ENCODE data around the gene TBPL1.
"Not testable (repeated sequence)": the region's sequence is repeated elsewhere in the genome, so short reads cannot be mapped to it uniquely, and the experiment has no call there.

The TBPL1 gene

DNA sequence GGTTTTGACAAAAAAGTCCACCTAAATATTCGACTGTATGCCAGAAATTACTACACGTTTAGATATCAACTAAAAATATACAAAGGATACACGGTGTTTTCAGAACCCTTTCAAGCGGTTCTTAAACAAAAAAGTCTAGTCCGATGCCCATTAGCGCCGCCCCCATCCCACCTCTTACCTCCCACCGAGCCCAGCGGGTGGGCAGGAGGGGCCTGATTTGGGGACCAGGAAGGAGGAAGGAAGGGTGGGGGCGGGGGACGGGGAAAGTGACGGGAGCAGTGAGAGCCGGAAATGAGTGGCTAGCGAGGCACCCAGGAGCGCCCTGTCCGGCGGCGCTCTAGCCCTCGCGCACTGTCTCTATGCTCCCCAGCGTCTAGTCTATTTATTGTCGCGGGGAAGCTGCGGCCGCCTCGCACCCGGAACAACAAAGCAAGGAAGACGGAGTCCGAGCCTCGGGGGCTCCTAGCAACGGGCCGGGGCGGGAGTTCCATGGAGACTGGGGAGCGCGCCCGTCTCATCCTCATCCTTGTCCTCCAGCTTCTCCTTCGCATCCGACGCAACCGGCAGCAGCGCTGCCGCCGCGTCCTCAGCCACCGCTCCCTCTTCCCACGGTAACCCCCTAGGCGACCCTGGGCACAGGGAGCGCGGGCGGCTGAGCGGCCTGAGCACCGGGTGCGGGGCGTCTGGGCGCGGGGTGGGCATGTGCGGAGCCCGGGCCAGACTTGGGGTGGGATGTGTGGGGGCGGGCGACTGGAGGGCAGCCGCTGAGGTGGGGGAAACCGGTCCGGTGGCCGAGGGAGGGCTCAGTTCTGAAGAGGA is at the start of gene TBPL1:
TBPL1 (plus strand) TSS at position 410 of the 819 bp plus-strand sequence. CDS start 26,902 bp downstream, outside the sequence.
- peak; percentile 90 to 94 for DNase-seq (ENCODE audit: low read depth in 2 of 2)

DNA sequence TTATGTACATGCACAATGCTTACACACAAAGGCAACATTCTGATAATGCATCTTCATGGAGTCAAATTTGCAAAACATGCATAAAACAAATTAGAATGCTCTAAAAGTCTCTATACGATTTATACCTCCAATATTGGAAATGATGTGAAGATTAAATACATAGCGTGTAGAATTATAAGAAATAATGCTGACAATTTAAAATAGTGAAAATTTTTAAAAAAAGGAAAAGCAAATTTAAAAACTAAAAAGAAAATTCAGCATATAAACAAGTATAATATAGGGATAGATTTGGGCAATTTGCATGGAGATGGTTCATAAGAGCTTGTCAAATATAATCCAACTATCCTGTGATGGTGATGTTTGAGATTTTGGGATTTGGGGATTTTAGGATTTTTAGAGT is 49.2 kb upstream of the TBPL1 start:
- DNase-seq (ENCODE audit: low read depth in 2 of 2): no peak

DNA sequence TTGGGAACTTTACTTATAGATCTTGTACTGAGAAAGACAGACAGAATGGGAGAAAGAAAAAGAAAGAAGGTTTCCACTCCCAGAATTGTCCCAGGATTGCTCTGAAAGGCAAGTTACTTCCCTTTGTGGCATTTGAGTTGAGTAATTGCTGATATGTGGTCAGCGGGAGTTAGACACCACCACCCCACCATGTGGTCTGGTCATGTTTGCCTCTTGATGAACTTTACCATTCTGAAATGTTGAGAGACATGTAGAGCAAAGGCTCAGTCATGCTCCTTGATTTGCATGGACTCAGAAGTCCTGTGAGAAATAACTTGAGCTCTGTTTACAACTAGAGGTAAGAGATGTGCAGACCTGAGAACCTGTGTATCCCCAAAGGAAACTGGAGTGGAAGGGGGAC is 47.0 kb upstream of the TBPL1 start:
- no peak for DNase-seq (ENCODE audit: low read depth in 2 of 2)

DNA sequence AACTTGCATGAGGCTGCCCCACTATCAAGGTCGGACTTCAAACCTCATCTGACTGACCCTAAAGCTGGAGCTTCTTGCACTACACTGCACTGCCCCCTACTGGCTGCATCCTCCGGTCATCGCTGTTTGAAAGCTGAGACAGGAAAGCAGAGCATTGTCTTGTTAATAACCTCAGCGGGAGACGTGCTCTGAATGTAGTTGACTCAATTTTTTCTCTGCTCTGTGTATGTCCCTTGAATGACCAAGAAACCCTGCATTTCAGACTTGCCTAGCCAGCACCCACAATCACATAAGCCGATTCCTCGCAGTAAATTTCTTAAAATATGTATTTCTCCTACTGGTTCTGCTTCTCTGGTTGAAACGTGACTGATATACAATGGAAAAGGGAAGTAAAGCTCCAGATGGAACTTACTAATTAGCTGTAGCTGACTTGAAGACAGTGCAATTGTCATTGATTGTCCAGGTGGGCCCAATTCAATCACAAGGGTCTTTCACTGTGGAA is 36.3 kb upstream of the TBPL1 start:
- DNase-seq (ENCODE audit: low read depth in 2 of 2): peak; percentile 35 to 47

DNA sequence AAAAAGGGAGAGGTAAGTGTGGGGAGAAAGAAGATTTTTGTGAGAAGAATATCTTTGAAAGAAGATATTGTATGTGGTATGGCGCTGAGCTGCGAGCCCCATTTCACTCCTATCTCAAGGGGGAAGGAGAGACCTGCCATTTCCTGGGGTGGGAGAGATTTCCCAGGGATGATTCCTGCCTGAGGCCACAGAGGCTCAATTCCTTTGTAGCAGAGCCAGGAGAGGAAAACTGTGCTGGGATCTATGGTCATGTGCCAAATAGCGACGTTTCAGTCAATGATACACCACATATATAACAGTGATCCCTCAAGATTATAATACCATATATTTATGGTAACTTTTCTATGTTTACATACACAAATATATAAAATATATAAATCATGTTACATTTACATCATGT is 35.2 kb upstream of the TBPL1 start:
- no peak for DNase-seq (ENCODE audit: low read depth in 2 of 2)

DNA sequence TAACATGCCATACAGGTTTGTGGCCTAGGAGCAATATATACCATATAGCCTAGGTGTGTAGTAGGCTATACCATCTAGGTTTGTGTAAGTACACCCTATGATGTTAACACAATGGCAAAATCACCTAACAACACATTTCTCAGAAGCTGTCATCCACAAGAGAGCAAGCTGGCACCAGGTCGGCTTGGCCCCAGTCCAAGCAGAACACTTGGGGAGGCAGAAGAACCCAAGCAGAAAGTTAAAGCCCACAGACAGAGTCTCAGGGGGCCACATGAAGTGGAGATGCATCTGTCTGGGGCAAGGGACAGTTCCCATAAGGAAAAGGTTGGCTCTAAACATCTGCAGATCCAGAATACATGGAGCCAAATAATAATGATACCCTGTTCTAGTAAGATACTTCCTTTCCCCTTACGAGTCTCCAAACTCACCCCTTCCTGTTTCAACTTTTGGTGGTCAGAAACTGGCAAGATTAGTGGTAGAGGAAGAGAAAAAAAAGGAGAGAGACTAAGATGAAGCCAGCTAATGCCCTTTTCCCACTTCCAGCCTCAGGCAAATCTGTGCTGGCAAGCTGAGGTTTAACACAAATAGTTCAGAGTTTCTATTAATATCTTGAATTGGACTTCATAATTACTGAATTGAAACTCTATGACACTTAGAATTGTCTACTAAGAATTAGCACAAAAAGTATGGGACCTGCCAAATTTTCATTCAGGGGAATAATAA is 34.7 kb upstream of the TBPL1 start:
- DNase-seq (ENCODE audit: low read depth in 2 of 2): no peak

DNA sequence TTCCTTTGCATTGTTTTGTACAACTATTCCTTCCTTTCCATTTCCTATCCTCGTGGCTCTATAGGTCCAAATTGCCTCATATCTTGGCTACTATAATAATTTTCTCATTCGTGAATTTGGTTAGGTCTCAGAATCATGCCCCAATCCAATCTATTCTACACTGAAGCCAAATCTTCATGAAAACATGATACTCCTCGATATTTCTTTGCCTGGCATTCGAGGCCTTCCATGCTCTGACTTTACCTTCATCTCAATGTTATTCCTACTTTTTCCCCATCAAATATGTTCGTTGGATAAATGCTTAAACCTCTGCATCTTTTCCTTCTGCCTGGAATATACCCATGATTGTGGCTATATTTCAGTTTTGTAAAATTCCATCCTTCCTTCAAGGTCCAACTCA is 33.7 kb upstream of the TBPL1 start:
- no peak for DNase-seq (ENCODE audit: low read depth in 2 of 2)

DNA sequence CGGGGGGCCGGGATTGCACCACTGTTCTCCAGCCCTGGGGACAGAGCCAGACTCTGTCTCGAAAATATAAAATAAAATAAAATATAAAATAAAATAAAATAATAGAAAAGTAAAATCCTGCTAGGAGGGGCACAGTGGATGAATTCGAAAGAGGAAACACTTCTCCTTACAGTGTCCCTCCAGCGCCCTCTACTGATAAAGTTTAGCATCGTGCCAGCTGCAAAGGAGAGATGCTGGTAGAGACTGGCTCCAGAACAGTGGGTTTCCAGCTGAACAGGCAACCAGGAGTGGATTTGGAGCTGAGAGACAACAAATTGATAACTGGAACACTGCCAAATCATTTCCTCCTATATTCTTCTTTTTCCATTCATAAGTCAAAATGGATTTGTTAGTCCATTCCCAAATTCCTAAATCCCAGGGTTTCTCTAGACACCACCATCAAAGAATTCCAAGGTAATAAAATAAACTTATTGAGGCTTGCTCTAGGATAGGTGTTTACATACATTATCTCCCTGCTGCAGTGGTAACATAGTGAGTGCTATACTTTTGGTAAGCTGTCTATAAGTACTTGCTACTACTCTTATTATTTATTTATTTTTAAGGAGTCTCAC is 31.7 kb upstream of the TBPL1 start:
- DNase-seq (ENCODE audit: low read depth in 2 of 2): peak; percentile 34 to 53

DNA sequence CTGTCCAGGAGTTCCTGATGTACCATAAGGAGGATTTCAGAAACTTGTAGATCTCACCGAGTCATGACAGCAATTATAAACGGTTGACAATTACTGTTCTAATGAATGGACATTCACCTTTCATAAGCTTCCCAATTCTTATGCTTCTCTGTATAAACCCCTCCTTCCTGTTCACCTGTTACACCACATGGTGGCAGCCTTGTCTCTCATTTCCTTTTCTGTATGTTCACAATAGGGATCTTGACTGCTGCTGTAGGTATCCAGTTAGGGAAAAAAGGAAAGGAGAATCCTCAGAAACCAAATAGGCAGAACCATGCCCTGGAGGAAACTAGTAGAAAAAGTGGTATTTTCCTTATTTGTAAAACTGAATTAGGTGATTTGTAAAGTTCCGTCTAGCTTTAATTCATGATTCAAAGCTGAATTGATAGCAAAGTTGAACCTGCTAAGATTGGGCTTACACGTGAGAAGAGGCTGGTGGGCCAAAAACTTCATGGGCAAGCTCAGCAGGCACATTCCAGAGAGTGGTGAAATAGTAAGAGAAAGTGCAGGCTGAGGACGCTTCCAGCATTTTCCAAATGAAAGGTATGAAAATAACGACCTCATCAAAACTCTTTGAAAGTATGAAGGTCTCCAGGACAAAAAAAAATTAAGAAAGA is 29.0 kb upstream of the TBPL1 start:
- DNase-seq (ENCODE audit: low read depth in 2 of 2): peak; percentile 36 to 37

DNA sequence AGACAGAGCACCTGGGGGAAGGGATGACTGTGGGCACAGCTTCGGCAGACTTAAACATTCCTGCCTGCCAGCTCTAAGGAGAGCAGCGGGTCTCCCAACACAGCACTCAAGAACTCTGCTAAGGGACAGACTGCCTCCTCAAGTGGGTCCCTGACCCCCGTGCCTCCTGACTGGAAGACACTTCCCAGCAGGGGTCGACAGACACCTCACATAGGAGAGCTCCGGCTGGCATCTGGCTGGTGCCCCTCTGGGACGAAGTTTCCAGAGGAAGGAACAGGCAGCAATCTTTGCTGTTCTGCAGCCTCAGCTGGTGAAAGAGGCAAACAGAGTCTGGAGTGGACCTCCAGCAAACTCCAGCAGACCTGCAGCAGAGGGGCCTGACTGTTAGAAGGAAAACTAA is 21.8 kb upstream of the TBPL1 start:
- not testable (repeated sequence) for DNase-seq (ENCODE audit: low read depth in 2 of 2)

DNA sequence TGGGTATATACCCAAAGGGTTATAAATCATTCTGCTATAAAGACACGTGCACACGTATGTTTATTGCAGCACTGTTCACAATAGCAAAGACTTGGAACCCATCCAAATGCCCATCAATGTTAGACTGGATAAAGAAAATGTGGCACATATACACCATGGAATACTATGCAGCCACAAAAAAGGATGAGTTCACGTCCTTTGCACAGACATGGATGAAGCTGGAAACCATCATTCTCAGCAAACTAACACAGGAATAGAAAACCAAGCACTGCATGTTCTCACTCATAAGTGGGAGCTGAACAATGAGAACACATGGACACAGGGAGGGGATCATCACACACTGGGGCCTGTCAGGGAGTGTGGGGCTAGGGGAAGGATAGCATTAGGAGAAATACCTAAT is 16.7 kb upstream of the TBPL1 start:
- not testable (repeated sequence) for DNase-seq (ENCODE audit: low read depth in 2 of 2)

DNA sequence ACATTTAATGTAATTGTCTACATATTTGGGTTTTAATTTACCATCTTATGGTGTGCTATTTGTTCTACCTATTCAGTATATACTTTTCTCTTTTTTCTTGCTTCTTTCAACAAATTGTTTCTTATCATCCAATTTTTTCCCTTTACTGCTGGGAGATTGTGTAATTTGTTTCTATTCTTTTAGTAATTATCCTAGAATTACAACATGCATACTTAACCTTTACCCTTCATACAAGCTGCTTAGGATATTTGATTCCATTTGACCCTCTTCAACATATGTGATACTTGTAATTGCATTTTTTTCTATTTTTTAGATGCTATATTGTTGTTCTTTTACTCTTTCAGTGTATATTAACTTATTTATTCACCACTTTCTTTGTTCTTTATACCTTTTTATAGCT is 15.1 kb upstream of the TBPL1 start:
- DNase-seq (ENCODE audit: low read depth in 2 of 2): no peak

DNA sequence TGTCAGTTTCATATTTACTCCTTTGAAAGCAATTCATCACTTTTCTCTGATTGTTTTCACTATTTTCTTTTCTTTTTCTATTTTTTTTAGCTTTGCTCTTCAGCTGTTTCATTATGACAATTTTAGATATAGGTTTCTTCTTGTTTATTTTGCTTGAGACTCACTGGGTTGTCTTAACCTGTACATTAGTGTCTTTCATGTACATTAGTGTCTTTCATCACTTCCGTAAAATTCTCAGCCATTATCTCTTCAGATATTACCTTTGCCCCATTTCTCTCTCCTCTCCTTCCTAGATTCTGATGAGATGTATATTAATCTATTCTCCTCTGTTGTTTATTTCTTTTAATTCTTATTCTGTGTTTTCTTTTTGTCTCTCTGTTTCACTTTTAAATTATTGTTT is 14.5 kb upstream of the TBPL1 start:
- DNase-seq (ENCODE audit: low read depth in 2 of 2): no peak

DNA sequence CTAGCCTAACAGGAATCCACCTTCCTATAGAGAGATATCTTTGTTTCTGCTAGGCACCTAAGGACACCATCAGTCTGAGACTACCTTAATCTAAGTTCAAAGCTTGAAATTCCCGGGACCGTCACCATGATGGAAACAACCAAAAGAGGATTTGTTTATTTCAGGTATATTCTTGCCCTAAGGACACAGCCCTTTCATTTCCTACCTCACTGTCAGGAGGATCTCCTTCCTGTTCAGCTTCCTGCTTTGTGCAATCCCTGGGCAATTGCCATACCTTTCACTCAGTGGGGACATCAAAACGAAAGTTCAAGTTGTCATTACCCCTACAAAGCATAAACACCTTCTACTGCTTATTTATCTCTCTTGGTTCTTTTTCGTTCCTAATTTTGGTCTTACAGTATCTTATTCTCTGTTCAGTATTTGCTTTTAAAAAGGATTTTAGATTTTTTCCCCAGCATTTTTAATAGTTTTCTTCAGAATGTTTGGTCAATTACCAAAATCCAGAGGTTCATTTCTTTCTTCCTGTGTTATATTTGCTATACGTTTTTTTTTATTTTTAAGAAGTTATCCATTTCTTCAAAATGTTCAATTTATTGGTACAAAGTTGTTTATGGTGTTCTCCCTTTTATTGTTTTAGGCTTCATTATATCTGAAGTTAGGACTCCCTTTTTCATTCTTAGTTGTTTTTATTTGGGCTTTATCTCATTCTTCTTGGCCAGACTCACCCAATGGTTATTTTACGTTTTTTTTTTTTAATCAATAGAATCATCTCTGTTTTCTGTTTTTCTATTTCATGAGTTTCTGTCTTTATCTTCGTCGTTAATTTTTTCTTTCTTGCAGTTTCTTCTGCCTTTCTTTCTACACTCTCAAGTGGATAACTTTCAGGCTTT is 13.0 kb upstream of the TBPL1 start:
- no peak for DNase-seq (ENCODE audit: low read depth in 2 of 2)

DNA sequence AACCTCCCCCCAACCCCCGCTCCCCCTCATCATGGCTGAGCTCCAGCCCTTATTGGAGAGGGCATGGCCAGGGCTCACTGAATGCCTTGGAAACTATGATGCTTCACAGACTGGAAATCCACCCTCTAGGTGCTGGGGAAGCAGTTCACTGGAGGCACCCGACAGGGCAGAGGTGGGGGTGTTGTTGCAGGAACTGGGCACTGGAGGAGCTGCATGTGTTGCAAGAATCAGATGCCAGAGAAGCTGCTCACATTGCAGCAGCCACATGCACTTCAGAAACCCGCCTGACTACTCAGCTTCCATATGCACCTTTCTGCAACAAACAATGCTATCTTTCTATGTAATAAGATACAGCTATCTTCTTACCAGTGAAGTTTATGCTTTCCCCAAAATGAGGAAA is 7.9 kb upstream of the TBPL1 start:
- DNase-seq (ENCODE audit: low read depth in 2 of 2): no peak

DNA sequence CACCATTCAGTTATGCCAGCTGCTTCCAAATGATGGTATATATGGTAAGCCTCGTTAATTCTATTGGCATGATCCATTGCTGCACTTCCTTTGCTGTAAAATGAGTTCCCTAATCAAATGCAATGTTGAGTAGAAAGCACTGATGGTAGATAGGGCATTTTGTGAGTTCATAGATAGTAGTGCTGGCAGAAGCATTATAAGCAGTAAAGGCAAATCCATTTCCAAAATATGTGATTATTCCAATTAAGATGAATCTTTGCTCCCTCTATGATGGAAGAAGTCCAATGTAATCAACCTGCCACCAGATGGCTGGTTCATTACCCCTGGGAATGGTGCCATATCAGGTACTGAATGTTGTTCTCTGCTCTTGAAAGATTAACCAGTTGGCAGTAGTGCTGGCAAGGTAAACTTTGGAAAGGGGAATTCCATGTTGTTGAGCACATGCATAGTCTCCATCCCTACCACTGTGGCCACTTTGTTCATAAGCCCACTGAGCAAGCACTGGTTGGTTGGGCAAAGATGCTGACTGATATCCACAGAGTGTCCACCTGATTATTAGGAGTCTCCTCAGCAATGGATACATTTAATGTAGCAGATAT is 5.6 kb upstream of the TBPL1 start:
- DNase-seq (ENCODE audit: low read depth in 2 of 2): no peak

DNA sequence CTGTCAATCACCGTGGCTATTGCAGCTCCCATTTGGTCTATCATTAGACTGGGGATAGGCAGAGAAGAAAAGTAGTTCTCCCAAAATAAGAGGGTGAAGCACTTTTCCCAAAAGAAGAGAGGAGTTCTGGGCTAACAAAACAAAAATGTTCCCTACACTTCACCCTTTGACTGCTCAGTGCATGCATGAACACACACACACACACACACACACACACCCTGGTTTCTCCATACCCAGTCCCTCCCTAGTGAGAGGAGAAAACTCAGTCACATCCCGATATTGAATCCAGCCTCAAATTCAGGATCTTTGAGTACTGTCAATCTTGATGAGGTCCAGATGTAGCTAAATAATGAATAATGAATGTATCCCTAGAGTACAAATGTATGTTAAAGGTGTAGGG is 4.6 kb upstream of the TBPL1 start:
- no peak for DNase-seq (ENCODE audit: low read depth in 2 of 2)

DNA sequence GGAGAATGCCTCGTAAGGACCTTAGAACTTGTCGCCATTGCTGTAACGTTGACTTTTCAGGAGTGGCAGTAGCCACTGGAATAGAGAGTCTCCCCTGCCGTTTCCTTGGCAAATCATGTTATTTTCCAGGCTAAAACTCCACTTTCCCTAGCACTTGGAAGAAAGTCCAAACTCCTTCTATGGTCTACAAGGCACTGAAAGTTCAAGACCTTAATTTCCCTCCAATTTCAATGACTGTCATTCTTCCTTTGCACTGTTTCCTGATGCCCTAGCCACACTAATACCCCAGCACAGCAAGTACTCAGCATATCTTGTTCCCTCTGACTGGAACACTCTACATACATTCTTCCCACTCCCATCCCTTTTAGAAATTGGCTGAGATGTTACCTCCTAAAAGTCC is 1.8 kb upstream of the TBPL1 start:
- DNase-seq (ENCODE audit: low read depth in 2 of 2): no peak

DNA sequence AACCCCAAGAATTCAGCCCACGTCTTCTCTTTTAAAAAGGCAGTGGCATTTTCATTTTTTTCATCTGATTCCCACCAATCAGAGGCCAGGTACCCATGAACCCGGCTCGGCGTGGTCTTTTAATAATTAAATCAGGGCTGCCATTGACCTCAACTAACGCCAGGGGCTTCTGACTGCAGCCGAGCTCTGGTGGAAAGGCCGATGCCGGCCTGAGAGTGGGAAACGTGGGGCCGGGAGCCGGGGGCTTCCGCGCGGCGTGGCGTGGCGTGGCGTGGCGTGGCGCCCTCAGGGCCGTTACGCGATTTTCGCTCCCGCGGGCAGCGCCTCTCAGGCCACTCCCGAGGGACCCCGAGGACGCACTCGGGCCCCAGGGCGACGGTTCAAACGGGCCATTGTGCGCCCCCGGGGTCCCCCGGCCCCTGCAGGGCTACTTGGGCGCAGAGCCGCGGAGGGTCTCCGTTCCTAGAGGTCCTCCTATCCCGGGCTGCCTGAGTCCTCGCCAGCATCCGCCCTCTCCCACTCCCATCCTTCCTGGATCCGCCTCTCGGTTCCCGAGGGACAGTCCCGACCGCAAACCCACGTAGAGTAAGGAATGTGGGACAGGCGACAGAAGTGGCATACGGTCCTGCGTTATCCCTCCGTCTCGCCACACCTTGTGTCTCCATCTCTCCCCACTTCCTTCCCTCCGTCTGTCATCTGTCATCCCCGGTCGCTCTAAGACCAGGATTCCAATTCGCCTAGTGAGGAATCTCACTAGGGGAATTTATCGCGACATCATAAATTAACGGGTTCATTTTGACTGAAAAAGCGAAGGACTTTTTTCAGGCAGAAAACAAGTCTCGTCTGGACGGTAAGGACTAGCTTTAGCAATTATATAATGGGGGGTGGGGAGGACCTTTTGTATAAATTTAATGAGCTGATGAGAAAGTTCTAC is 876 bp upstream of the TBPL1 start:
- DNase-seq (ENCODE audit: low read depth in 2 of 2): peak; percentile 27 to 43

All from fibroblast of skin of left biceps (primary cell).